22Rv1 (cell line): Measurements from ENCODE around the gene HOMER3.

Experiments used
- ZFX ChIP-seq: fragments of 450-650 bp; IDR thresholded peaks from 2 replicates; pipeline ENCODE4 v1.6.1; 2017; ENCODE audit warnings: antibody characterized with exemption, borderline replicate concordance
- TF ChIP-seq, protein P1 (sequence below): fragments of 450-650 bp; IDR thresholded peaks from 2 replicates; pipeline ENCODE4 v1.5.1; 2017; ENCODE audit warnings: mild to moderate bottlenecking

DNA sequence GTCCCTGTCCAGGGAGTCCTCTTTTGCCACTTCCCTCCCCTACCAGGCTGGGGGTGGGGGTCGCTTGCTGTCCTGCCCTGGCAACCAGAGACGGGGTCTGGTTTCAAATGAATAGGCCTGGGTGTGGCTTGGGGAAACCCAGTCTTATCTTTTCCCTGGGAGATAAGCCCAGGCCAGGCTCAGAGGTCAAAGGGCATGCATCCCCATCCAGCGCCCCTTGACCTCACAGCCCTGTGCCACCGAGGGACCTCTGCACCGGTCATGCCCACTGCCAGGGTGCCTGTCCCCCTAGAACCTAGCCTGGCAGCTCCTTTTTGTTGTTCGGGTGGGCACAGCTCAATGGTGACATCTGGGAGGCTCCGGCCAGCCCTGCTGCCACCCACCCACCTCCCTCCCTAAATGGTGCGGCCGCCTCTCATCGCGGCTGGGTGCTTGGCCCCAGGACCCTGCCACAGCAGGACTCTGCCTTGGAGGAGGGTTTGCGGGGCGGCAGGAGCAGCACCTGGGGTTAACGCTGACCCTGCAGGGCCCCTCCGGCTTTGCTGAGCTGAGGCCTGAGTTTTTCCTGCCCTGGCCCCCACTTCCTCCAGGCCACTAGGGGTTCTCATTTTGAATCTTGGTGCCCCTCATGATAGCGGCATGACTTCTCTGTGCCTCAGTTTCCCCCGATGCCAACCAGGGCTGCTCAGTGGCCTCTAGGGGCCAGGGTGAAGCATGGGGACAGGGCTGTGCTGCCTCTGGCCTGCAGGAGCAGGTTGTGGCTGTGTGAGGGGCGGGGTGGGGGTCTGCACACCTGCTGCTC is 42.2 kb downstream of the HOMER3 start:
- TF ChIP-seq, protein P1, sequence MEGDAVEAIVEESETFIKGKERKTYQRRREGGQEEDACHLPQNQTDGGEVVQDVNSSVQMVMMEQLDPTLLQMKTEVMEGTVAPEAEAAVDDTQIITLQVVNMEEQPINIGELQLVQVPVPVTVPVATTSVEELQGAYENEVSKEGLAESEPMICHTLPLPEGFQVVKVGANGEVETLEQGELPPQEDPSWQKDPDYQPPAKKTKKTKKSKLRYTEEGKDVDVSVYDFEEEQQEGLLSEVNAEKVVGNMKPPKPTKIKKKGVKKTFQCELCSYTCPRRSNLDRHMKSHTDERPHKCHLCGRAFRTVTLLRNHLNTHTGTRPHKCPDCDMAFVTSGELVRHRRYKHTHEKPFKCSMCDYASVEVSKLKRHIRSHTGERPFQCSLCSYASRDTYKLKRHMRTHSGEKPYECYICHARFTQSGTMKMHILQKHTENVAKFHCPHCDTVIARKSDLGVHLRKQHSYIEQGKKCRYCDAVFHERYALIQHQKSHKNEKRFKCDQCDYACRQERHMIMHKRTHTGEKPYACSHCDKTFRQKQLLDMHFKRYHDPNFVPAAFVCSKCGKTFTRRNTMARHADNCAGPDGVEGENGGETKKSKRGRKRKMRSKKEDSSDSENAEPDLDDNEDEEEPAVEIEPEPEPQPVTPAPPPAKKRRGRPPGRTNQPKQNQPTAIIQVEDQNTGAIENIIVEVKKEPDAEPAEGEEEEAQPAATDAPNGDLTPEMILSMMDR = no peak
- TF ChIP-seq ZFX = no peak
